T-cell (primary cell): ENCODE data around the gene RHCE. TPM values are rescaled to one million over a fixed set of nuclear protein-coding genes. Genes with fewer than 3 reads are reported as not detected.
"Not testable (repeated sequence)": the region's sequence is repeated elsewhere in the genome, so short reads cannot be mapped to it uniquely, and the experiment has no call there.

Experiments used
- ATAC-seq, 4 experiments: fragments of 200-7000 bp in 3 of 4; fragments of 150-1000 bp in 1 of 4; cut with Tn5 transposase; replicated peaks in 1 of 4; 1 replicate in 3 of 4; 2 replicates in 1 of 4; pipeline ENCODE4 v1.10.0; 2021; ENCODE audit warnings: moderate library complexity in 3 of 4, mild to moderate bottlenecking in 2 of 4, moderate number of reproducible peaks in 1 of 4
- CTCF ChIA-PET, 2 donors: fragments of 300-600 bp; sonication (Branson Sonifier 250); formaldehyde crosslinking; loops; one replicate each; lab custom pipeline; 2022; ENCODE audit warnings: antibody characterized with exemption in 2 of 2; lab: Charles Lee
- POLR2A ChIA-PET, 2 donors: fragments of 300-600 bp; sonication (Branson Sonifier 250); formaldehyde crosslinking; loops; one replicate each; lab custom pipeline; 2022; ENCODE audit warnings: antibody characterized with exemption in 2 of 2; lab: Charles Lee
- DNase-seq, 35 experiments: peaks; one replicate each; pipeline versions ENCODE4 v3.0.0 to v3.0.0-alpha.2; 2013 to 2023
- H3K27ac ChIP-seq: one replicate; pipeline ENCODE4 v1.5.1; 2013; ENCODE audit warnings: low read length
- H3K27me3 ChIP-seq, 2 experiments: replicated peaks in 1 of 2; 1 replicate in 1 of 2; 2 replicates in 1 of 2; pipeline versions ENCODE4 v1.6.1 to v1.7.0; 2013; ENCODE audit warnings: low read length in 1 of 2, mixed read lengths in 1 of 2; ENCODE audit not compliant: control insufficient read depth in 2 of 2, insufficient read depth in 2 of 2; ENCODE audit errors: extremely low read depth in 1 of 2
- H3K36me3 ChIP-seq, 2 donors: 1 replicate in 1 of 2; 2 replicates in 1 of 2; pipeline versions ENCODE4 v1.6.1 to v1.7.0; 2013; ENCODE audit warnings: low read length in 1 of 2; ENCODE audit not compliant: control insufficient read depth in 2 of 2, insufficient read depth in 1 of 2; ENCODE audit errors: extremely low read depth in 1 of 2
- H3K4me1 ChIP-seq, 2 experiments: 1 replicate in 1 of 2; 2 replicates in 1 of 2; pipeline versions ENCODE4 v1.6.1 to v1.7.0; 2013; ENCODE audit warnings: low read length in 2 of 2, mixed read lengths in 1 of 2; ENCODE audit not compliant: insufficient read depth in 2 of 2, control insufficient read depth in 1 of 2; ENCODE audit errors: extremely low read depth in 1 of 2
- H3K4me3 ChIP-seq, 2 donors: 1 replicate in 1 of 2; 2 replicates in 1 of 2; pipeline versions ENCODE4 v1.5.1 to v1.7.0; 2013; ENCODE audit warnings: mild to moderate bottlenecking in 2 of 2, low read length in 1 of 2, moderate library complexity in 1 of 2; ENCODE audit not compliant: control insufficient read depth in 1 of 2; ENCODE audit errors: extremely low read depth in 1 of 2
- H3K9me3 ChIP-seq: 2 replicates; pipeline ENCODE4 v1.7.0; 2013
- H3K27ac Mint-ChIP-seq, 2 donors: one replicate each; pipeline ENCODE4 v1.8.0; 2020 to 2021; ENCODE audit warnings: mild to moderate bottlenecking in 2 of 2, mixed read lengths in 2 of 2
- H3K27me3 Mint-ChIP-seq, 2 donors: one replicate each; pipeline ENCODE4 v1.8.0; 2021 to 2022; ENCODE audit warnings: mixed read lengths in 2 of 2
- H3K36me3 Mint-ChIP-seq: one replicate; pipeline ENCODE4 v1.8.0; 2021; ENCODE audit warnings: mixed read lengths
- H3K4me1 Mint-ChIP-seq, 3 donors: one replicate each; pipeline ENCODE4 v1.8.0; 2020 to 2022; ENCODE audit warnings: mixed read lengths in 3 of 3, mild to moderate bottlenecking in 1 of 3
- H3K4me3 Mint-ChIP-seq, 3 donors: one replicate each; pipeline ENCODE4 v1.8.0; 2020 to 2022; ENCODE audit warnings: mild to moderate bottlenecking in 3 of 3, mixed read lengths in 3 of 3, moderate library complexity in 3 of 3
- H3K9me3 Mint-ChIP-seq, 3 donors: one replicate each; pipeline ENCODE4 v1.8.0; 2020 to 2022; ENCODE audit warnings: mixed read lengths in 3 of 3
- WGBS: methylation state at CpG from one replicate; pipeline ENCODE4 v1.1.5; 2013; ENCODE audit warnings: missing lambda C conversion rate; ENCODE audit not compliant: insufficient coverage; 5-methylcytosine and 5-hydroxymethylcytosine counted together
- total RNA-seq, 35 experiments: library from RNA in 6 of 35; stranded (reverse) in 6 of 35; fragments of 120-200 nt in 1 of 35; gene quantifications; one replicate each; pipeline versions ENCODE4 v1.2.1 to v1.2.4 and lab custom pipeline; 2013 to 2026

Gene RHCE
- total RNA-seq, 5 donors from 2014 or later (not counting 1 experiment from before 2014, with no cell fraction given): 0.35 to 1.0 (median 0.63) TPM; not detected in 1

DNA sequence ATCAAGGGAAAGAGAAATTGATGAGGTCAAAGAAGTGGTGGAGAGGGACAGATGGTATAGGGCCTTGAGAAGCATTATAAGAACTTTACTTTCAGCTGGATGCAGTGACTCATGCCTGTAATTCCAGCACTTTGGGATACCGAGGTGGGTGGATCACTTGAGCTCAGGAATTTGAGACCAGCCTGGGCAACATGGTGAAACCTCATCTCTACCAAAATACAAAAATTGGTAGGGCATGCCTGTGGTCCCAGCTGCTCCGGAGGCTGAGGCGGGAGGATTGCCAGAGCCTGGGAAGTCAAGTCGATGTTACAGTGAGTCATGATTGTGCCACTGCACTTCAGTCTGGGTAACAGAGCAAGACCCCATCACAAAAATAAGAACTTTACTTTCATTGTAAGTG, 76.8 kb downstream of the RHCE start:
- Histone ChIP-seq H3K4me3 (no peak overlapping the region), H3K27me3 (no peaks in the 10 kb centered on the region), H3K9me3 (no peaks in the 10 kb centered on the region), H3K36me3 (peaks cover 0 to 26% of the 10 kb centered on the region in 2 donors), H3K27ac (no peak overlapping the region), H3K4me1 (peaks cover 12 to 16% of the 10 kb centered on the region in 2 experiments)
- Mint-ChIP-seq H3K27ac (no peak overlapping the region), H3K4me3 (no peak overlapping the region), H3K4me1 (peaks cover 48 to 57% (median 52%) of the 10 kb centered on the region in 3 donors), H3K36me3 (peaks cover 27% of the 10 kb centered on the region), H3K9me3 (no peaks in the 10 kb centered on the region), H3K27me3 (no peaks in the 10 kb centered on the region)
- POLR2A ChIA-PET: interaction anchor here in 1 of 2 donors (0.6 kb wide), 1 partner anchor 796 kb away, joined by 8 read pairs; no protein-coding TSS in a partner anchor
- ATAC-seq (no peak), DNase-seq (peak in 1 of 35 experiments; percentile 0)
- no CpG with 5 or more reads among the region's 4 CpGs for WGBS
- CTCF ChIA-PET: no interaction called here

DNA sequence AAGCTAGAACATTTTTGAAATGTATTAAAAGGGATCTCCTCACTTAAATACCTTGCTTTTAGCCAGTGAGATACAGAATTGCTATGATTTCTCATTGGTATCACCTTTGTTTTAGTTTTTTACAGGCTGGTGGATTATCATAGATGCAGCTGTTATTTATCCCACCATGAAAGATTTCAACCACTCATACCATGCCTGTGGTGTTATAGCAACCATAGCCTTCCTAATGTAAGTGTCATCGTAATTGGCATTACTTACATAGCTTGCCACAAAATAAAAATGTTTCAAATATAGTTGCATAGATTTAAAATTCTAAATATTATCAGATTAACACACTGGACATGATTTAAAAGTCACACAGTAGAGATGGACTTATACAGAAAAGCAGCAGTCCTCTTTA, 77.8 kb downstream of the RHCE start:
- H3K36me3 Mint-ChIP-seq: peaks cover 22% of the 10 kb centered on the region
- H3K27ac Mint-ChIP-seq: no peak overlapping the region
- Histone ChIP-seq H3K4me1 (peaks cover 12 to 13% of the 10 kb centered on the region in 2 experiments), H3K9me3 (no peaks in the 10 kb centered on the region), H3K4me3 (no peak overlapping the region), H3K27me3 (no peaks in the 10 kb centered on the region), H3K27ac (no peak overlapping the region), H3K36me3 (peaks cover 0 to 24% of the 10 kb centered on the region in 2 donors)
- peaks cover 48 to 53% (median 51%) of the 10 kb centered on the region in 3 donors for H3K4me1 Mint-ChIP-seq
- ChIA-PET CTCF (no interaction called here), POLR2A (no interaction called here)
- DNase-seq: no peak
- WGBS: no CpG with 5 or more reads among the region's 1 CpG
- H3K9me3 Mint-ChIP-seq: no peaks in the 10 kb centered on the region
- no peak overlapping the region for H3K4me3 Mint-ChIP-seq
- ATAC-seq: no peak
- no peaks in the 10 kb centered on the region for H3K27me3 Mint-ChIP-seq

DNA sequence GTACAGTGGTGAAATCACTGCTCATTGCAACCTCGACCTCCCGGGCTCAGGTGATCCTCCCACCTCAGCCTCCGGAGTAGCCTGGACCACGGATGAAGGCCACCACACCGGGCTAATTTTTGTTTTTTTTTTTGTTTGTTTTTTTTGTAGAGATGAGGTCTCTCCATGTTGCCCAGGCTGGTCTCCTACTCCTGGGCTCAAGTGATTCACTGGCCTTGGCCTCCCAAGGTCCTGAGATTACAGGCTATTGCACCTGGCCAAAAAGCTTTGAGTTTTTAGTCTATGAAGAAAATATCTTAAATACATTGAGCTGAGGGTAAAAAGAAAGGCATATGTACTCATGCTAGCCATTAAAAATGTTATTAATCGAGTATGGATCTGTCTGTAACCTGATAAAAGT, 78.9 kb downstream of the RHCE start:
- Mint-ChIP-seq H3K4me1 (peaks cover 42 to 49% (median 48%) of the 10 kb centered on the region in 3 donors), H3K9me3 (no peaks in the 10 kb centered on the region), H3K27me3 (no peaks in the 10 kb centered on the region), H3K4me3 (peak overlapping the region in 2 of 3 donors; percentile 17 to 91), H3K27ac (no peak overlapping the region), H3K36me3 (peaks cover 15% of the 10 kb centered on the region)
- Histone ChIP-seq H3K36me3 (peaks cover 0 to 21% of the 10 kb centered on the region in 2 donors), H3K27me3 (no peaks in the 10 kb centered on the region), H3K9me3 (no peaks in the 10 kb centered on the region), H3K4me3 (no peak overlapping the region), H3K27ac (no peak overlapping the region), H3K4me1 (peaks cover 12 to 15% of the 10 kb centered on the region in 2 experiments)
- POLR2A ChIA-PET: interaction anchor here in 1 of 2 donors (0.7 kb wide), 2 partner anchors 304 to 1201 kb away, joined by 3 to 5 read pairs; no protein-coding TSS in a partner anchor
- ATAC-seq (no peak), DNase-seq (peak in 1 of 35 experiments; percentile 0)
- CTCF ChIA-PET: no interaction called here
- no CpG with 5 or more reads among the region's 6 CpGs for WGBS

DNA sequence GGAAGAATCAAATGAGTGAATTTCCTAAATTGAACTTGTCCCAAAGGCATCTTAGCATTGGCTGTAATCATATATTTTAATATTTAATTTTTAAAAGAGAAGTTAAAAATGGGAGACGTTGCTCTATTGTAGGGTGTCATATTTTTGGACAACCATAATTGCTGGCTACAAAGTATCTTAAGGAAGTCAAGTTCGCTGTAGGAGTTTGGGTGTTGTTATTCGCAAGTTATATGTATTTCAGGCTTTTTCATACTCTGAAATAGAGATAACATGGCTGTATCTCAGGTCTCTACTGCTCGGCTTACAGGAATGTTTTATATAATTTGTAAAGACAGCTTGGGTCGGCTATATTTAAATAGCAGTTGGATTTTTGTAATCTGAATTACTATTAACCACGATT, 81.6 kb downstream of the RHCE start:
- Mint-ChIP-seq H3K36me3 (peaks cover 10% of the 10 kb centered on the region), H3K9me3 (no peaks in the 10 kb centered on the region), H3K27me3 (no peaks in the 10 kb centered on the region), H3K27ac (peak overlapping the region; percentile 82 to 91), H3K4me1 (peaks cover 43 to 54% (median 51%) of the 10 kb centered on the region in 3 donors), H3K4me3 (peak overlapping the region; percentile 91 to 92 (median 91))
- POLR2A ChIA-PET: interaction anchor here in 1 of 2 donors (0.5 kb wide), 1 partner anchor 10 kb away, joined by 4 read pairs; no protein-coding TSS in a partner anchor
- ATAC-seq (no peak), DNase-seq (no peak)
- H3K36me3 ChIP-seq: peaks cover 0 to 6% of the 10 kb centered on the region in 2 donors
- H3K27ac ChIP-seq: peak overlapping the region; percentile 88
- peaks cover 12 to 15% of the 10 kb centered on the region in 2 experiments for H3K4me1 ChIP-seq
- H3K27me3 ChIP-seq: no peaks in the 10 kb centered on the region
- WGBS: 0% methylated on average over 1 of the region's 6 CpGs
- H3K9me3 ChIP-seq: no peaks in the 10 kb centered on the region
- CTCF ChIA-PET: no interaction called here
- peak overlapping the region; percentile 88 to 96 for H3K4me3 ChIP-seq

DNA sequence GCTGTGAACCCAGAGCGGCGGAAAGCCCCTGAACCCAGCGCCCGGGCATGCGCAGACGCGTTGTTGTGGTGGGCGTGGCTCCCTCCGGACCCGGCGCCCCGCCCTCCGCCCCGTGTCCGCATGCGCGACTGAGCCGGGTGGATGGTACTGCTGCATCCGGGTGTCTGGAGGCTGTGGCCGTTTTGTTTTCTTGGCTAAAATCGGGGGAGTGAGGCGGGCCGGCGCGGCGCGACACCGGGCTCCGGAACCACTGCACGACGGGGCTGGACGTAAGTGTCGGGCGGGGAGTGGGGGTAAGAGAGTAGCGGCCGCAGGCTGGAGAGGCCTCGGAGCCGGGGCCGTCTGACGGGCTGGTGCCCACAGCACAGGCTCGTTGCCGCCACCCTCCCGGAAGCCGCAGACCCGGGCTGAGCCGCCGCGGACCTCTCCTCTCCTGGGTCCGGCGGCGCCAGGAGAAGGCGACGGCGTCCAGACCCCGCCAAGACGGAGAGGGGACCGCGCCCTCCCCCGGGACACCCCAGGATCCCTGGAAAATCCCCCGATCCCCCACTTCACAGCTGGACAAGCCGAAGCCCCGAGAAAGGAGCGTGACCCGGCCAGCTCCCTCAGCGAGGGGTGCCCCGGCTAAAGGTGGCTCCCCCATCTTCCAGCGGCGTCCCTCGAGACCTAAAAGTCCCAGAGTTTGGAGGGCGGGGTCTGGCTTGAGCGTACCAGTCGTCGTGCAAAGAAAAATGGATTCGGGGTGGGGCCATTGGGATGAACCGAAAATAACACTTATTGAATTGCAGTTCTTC, 82.2 kb downstream of the RHCE start, which contains the start of gene TMEM50A:
TMEM50A (plus strand) TSS at position 147 of the 794 bp plus-strand sequence. CDS start 2,153 bp downstream, outside the sequence.
- peak; percentile 77 to 93 (median 88) for DNase-seq
- Histone ChIP-seq H3K4me1 (peaks cover 12 to 15% of the 10 kb centered on the region in 2 experiments), H3K36me3 (peaks cover 0 to under 1% of the 10 kb centered on the region in 2 donors), H3K4me3 (peak within 1 kb of the TSS; percentile 88 to 96), H3K9me3 (no peaks in the 10 kb centered on the region), H3K27ac (peak within 1 kb of the TSS; percentile 88), H3K27me3 (no peaks in the 10 kb centered on the region)
- ChIA-PET POLR2A (interaction anchor here in 1 of 2 donors (0.5 kb wide), 1 partner anchor 10 kb away, joined by 4 read pairs; no protein-coding TSS in a partner anchor), CTCF (no interaction called here)
- Mint-ChIP-seq H3K4me3 (peak within 1 kb of the TSS; percentile 92 to 99 (median 94)), H3K4me1 (peaks cover 41 to 54% (median 50%) of the 10 kb centered on the region in 3 donors), H3K27me3 (no peaks in the 10 kb centered on the region), H3K9me3 (no peaks in the 10 kb centered on the region), H3K27ac (peak within 1 kb of the TSS; percentile 92), H3K36me3 (peaks cover 9% of the 10 kb centered on the region)
- peak; percentile 47 to 84 (median 74) for ATAC-seq
- WGBS: under 1% methylated on average over 59 of the region's 75 CpGs

DNA sequence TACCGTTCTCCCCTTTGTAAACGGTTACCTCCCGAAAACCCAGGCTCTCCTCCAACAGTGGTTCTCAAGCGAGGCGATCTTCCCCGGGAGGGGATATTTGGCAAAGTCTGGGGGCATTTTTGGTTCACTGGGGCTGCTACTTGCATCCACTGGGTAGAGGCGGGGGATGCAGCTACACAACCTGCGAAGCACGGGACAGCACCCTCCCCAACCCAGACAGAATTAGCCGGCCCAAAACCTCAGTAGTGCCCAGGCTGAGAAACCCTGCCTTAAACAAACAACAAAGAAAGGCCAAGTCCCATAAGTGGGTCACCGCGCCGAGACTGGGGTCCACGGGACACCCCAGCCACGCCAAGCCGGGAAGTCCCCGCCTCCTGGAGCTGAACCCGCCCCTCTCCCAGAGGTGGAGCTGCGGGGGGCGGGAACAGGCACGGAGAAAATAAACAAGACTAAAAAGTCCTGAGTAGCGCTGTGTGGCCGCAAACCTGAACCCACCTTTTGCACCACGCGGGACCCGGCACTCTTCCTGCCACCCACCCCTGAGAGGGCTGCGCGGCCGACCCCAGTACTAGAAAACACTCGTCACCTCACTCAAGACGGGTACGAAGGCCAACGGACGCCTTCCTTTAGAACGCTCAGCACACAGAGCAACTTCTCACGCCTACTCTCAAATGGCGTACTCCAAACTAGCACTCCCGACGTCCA, 83.0 kb downstream of the RHCE start:
- H3K27me3 ChIP-seq, H3K9me3 ChIP-seq, H3K36me3 Mint-ChIP-seq, H3K9me3 Mint-ChIP-seq, H3K27me3 Mint-ChIP-seq, POLR2A ChIA-PET, CTCF ChIA-PET, H3K36me3 ChIP-seq: not testable (repeated sequence)
- 0% methylated on average over 6 of the region's 39 CpGs for WGBS
- peak overlapping the region; percentile 44 to 96 for H3K4me3 ChIP-seq
- peaks cover 12 to 15% of the 10 kb centered on the region in 2 experiments for H3K4me1 ChIP-seq
- H3K27ac ChIP-seq: peak overlapping the region; percentile 88
- ATAC-seq: peak; percentile 60 to 81 (median 64)
- DNase-seq: peak in 20 of 35 experiments; percentile 4 to 66 (median 23)
- Mint-ChIP-seq H3K27ac (peak overlapping the region; percentile 91 to 92), H3K4me3 (peak overlapping the region; percentile 92 to 99 (median 94)), H3K4me1 (peaks cover 41 to 55% (median 50%) of the 10 kb centered on the region in 3 donors)
